GM21619 (cell line): ENCODE data around the gene WDR46.

ENCODE experiments used
- ATAC-seq: cut with Tn5 transposase; IDR thresholded peaks from one replicate; pipeline ENCODE4 v1.9.1; 2021; ENCODE audit not compliant: unreplicated experiment

Gene WDR46

DNA sequence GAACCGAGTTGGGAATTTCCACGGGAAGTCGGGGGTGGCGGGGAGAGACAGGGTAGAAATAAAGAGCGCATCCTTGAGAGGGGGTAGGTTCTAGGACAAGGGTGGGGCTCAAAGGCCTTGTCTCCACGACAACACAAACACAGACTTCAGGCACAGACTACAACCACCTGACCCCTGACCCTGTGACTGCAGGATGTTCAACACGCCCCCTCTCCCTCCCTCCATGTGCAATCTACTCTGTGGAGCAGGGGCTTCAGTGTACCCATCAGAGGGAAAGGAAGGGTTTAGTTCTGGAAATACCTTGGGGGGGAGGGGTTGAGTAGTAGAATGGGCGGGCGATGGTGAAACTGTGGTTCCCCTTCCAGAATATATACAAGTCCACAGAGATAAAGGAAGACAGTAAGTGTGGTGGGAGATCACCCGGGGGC, 25.5 kb upstream of the WDR46 start:
- ATAC-seq, result no peak

DNA sequence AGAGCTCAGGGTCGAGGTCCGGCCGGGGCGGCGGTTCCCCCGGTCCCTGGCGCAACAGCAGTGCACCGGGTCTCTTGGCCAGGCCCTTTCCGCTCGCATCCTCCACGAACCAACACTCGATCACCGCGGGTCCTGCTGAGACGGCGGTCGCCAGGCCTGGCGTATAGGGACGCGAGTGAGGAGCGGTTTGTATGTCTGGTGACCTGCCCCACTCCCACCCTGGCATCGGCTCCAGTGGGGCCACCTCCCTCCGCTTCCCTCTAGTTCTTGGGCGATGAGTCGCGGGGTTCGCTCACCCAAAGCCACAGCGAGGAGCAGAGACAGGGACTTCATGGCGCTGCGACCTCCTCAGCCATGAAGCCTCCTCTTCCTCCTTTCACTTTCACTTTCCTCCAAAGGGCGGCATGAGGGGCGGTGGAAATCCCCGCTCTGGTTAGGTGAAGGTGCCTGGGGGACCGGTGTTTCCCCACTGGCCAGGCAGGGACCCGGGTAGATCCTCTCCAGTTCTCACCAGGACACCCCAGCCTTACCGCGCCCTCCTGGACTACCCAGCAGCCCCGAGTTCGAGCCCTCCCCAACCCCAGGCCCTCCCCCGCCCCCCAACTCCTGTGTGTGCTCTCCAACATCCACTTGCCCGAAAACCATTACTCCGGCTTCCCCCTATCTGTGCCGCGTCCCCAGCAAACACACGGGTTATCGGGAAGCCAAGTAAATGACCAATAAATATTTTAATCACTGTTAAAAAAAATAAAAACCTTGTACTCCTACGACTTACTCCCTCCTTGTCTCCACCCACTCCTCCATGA, 24.9 kb upstream of the WDR46 start, which contains the start of gene TAPBP:
TSS of gene TAPBP (minus strand) at position 370 of the 806 bp plus-strand sequence. CDS start at position 333, 37 bp downstream.
- peak; percentile 32 for ATAC-seq

DNA sequence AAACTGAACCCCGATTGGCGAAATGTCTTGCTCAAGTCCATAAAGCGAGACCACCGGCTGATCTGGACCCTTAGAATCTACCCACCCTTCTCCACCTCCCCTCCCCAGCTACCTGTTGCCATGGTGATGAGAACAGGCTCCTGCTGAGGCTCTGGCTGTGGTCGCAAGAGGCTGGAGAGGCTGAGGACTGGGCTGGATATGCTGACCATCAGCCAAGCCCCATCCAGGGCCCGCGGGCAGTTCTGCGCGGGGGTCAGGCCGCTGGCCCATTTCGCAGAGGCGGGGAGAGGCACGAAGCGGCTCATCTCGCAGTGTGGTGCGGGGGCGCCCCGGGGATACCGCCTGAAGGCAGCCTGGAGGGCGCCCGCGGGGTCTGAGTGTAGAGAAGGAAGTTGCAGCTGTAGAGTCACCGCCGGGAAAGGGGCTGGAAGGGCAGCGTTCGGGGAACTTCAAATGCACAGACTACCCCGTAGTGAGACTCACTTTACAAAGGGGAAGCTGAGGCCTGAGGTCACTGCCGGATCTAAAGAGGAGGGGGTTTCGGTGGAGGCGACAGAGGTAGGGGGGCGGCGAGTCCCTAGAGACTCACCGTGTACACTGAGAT, 24.2 kb upstream of the WDR46 start:
- peak; percentile 12 for ATAC-seq

DNA sequence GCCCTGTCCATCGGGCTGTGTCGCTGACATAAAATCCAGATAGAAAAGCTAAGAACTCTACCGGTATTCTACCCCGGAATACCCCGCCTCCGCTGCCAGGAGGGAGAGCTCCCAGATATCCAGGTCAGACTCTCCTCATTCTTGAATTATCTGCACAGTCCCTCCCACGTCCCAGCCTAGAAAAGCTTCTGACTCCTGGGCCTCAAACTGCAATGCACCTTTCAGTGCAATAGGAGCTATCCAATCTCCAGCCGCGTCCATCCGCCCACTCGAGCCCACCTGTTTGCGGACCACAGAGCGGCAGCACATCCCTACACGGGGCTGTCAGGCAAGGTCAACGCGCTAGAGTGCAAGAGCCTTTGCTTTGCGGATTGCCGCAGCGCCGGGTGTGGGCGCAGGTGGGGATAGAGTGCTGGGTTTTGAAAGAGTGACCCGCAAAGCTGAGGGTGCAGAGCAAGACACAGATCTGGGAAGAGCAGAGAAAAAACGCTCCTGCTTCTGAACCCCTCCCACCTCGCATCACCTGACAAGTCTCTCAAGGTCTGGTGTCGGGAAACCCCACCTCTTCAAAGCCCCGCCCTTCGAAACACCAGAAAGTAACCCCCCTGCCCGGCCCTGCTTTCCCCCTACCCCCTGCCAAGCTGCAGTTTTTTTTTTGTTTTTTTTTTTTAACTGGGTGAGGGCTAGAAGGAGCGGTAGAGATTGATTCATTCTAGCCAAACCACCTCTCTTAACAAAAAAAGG, 23.5 kb upstream of the WDR46 start:
- ATAC-seq, result peak; percentile 29

DNA sequence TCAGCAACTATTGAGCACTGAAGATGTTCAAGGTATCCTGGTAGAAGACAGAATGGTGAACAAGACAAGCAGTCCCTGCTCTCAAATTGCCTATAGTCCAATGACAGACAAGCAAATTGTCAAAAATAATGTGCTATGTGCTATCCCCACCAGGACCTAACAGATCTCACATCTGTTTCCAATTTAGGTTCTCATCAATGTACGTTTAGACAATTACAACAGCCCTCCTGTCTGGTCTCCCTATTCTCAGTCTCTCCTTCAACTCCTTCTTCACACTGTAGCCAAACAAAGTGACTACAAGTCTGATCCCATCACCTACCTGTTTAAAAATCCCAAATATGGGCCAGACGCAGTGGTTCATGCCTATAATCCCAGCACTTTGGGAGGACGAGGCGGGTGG, 17.3 kb upstream of the WDR46 start:
- ATAC-seq, result no peak

DNA sequence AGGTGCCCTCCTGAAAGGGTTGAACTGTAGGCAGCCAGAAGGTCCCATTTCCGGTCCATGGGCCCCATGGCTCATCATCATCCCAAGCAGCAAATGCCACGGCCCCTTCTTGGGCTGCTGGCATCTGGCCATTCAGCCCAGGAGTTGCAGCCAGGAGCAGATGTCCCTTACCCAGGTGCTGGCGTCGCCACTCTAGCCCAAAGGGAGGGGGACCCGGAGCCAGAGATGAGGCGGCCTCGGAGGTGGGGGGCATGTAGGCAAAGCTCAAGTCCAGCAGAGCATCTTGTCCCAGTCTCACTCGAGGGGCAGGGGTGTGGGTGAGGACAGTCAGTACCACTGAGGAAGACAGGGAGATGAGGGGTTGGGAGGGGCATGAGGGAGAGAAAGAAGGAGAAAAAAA, 16.0 kb upstream of the WDR46 start:
- ATAC-seq, result no peak

DNA sequence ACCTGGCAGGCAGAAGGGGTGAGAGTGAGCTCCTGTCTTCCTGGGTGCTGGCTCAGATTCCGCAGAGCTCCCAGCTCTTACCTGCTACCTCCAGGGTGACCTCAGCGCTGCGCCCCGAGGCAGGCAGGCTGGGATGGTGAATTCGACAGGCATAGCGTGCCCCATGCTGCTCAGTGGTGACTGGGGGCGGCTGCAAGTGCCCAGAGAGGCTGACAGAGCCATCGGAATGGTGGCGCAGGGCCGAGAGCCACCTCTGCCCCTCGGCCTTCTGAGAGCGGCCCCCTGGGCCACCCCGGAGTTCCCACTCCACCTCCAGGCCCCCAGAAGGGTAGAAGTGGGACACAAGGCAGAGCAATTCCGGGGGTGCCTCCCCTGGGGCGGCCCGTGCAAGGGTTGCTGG, 15.2 kb upstream of the WDR46 start:
- ATAC-seq, result no peak

DNA sequence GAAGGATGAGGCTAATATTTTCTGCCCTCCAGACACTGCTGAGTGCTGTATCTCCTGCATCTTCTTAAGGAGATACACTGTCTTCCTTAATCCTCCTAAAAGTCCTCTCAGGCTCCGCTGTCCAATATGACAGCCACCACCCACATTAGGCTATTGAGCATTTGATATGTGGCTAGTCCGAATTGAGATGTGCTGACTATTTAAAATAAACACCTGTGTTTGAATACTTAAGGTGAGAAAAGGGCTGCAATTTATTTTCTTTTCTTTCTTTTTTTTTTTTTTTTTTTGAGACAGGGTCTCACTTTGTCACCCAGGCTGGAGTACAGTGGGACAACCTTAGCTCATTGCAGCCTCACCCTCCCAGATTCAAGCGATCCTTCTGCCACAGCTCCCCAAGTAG, 12.8 kb upstream of the WDR46 start:
- no peak for ATAC-seq

DNA sequence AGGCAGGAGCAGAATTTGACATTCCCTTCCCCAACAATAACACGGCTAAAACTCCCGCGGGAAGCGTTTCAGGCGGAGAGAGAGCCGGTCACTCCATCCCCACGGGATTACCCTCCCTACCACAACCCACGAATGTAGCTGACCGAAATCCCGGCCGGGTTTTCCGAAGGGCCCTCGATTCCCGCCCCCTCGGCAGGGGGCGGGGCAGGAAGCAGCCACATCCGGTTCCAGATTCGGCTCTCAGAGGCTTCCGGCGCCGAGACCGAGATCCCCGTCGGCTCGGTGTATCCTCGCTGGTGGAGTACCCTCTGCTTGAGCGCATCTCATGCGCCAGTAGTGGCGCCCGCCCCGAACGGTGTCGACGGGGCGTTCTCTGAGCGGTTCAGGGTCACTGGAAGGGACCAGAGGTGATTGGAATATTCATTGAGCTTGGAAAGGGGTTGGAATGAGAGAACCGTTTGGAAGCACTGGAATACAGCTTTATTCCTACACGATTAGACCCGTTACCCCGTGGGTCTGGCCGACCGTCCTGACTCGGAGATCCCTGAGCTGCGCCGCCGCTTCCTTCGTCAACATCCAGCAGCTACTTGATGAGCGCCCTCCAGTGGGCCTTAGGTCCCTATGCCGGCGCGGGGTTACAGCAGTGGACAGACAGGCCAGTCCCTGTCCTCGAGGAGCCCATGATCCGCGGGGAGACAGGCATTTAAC, 10.4 kb upstream of the WDR46 start:
- peak; percentile 62 for ATAC-seq

DNA sequence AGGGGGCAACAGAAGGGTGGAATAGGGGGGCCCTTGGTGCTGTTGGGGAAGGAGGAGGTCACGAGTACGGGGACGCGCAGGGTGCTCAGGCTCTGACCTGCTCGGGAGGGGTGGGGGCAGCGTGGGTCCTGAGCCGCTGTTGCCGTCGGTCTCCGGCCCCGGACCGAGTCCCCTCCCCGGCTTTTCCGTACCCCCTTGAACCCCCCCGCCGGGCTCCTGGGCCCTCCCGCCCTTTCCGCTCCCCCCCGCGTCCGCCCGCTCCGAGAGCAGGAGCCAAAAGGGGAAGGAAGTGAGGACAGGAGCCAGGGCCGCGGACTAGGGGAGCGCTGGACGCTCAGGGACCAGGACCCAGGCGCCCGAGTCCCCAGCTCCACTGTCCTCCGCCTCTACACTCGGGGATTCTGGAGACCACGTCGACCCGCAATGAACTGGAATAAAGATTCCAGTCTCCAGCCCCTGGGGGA, 9.8 kb upstream of the WDR46 start, which contains the start of gene RGL2:
TSS of gene RGL2 (minus strand) at position 170 of the 464 bp plus-strand sequence. CDS start 332 bp downstream, outside the sequence.
- peak; percentile 34 for ATAC-seq

DNA sequence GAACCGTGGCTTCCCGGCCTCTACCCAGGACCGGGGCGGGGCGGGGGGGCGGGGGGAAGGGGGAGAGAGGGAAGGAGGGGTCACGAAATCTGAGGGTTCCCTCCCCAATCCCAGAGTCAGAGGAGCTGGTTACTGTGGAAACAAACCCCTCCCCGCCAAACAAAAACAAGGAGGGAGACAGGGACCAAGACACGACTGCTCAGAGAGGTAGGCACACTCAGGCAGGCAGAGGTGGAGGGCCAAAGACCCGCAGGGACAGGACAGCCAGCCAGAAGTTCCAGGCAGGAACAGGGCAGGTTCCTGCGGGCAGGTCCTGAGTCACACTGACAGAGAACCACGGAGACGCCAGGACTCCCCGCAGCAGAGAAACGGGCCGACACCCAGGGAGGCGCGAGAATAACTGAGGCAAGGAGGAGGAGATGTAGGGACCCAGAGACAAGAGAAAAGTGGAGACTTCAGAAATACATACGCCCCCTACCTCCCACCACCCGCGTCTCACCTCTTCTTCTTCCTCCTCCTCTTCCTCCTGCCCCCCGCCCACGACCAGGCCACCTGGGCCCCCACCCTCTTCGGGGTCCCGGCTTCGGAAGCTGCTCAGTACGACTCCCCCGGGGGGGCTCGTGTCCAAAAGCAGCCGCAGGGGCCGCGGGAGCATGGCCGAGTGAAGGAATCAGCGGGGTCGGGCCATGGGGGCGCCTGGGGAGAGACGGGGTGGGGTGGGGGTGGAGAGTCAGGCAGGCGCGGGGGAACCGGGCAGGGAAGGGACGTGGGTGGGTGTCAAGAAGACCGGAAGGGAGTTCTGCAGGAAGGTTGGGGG, 9.1 kb upstream of the WDR46 start:
- no peak for ATAC-seq

DNA sequence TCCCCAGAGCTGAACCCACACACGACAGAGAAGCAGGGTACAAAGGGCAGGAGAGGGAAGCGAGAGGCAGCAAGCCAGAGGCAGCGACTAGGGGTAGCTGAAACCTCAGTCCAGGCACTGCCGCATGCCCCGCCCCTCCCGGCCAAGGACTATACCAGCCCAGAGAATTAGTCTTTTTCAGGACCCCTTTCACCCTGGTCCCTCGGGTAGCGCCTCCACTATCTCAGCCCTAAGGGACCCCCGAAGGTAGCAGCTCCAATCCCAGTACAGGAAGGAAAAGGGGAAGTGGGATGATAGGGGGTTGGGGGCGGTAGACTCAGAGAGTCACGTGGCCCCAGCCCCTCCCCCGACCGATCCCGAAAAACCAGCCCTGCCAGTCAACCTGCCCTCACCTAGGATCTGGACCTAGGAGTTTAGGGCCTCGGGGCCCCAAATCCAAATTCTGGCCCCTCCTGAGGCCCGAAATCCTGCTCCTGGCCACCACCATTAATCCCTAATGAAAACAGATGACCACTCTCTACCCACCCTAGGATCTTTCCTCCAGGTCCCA, 8.4 kb upstream of the WDR46 start:
- ATAC-seq, result no peak

DNA sequence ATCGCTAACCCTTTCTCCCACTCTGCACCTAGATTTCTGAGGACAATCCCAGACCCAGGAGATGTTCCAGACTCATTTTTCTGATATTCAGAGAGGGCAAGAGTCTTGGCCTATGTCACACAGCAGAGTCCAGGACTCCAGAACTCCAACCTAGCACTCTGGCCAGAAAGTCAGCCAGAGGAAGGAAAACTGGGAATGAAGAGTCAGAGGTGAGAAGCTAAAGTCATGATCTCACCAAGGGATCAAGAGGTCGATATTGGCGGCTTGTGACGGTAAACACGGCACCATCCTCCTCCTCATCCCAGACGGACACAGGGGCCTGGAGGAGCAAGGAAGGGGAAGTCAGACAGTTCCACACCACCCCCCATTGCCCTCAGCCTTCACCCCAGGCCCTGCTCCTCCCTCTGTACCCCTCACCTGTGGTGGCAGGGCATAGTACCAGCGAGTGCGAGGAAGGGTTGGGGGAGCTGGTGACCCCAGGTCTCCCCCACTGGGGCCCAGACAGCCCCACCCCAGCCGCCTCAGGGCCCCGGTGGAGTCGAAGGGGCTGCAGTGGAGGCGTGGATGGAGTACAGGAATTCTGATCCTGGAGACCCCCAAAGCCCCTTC, 7.9 kb upstream of the WDR46 start:
- no peak for ATAC-seq

DNA sequence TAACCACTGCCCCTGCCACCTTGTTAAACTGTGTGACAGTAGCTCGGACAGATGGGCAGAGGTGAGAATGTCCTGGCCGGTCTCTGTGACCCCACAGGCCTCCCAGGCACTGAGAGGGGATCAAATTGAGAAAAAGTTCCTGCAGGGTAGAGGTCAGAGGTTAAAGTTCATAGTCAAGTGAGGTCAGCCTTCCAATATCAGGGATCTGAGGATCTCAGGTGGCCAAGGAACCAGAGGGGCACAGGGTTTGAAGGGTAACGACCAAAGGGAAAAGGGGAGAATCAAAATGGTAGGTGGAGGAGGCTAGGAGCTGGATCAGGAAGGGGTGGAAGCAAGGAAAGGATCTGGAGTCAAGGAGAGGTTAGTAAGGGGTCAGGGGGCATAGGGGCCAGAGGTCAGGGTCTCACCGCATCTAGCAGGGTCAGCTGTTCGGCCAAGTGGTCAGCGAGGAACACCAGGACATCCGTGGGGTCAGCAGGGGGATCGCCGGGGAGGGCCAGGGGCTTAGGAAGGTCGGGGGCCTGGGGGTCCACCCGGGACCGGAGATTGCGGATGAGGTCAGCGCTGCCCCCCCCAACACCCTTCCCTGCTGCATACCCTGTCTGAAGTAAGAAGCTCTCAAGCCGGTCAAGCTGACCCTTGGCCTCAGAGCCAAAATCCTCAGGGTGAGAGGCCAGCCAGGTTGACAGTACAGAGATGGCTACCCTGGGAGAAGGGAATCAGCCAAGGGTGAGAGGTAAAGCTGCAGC, 6.8 kb upstream of the WDR46 start:
- no peak for ATAC-seq

DNA sequence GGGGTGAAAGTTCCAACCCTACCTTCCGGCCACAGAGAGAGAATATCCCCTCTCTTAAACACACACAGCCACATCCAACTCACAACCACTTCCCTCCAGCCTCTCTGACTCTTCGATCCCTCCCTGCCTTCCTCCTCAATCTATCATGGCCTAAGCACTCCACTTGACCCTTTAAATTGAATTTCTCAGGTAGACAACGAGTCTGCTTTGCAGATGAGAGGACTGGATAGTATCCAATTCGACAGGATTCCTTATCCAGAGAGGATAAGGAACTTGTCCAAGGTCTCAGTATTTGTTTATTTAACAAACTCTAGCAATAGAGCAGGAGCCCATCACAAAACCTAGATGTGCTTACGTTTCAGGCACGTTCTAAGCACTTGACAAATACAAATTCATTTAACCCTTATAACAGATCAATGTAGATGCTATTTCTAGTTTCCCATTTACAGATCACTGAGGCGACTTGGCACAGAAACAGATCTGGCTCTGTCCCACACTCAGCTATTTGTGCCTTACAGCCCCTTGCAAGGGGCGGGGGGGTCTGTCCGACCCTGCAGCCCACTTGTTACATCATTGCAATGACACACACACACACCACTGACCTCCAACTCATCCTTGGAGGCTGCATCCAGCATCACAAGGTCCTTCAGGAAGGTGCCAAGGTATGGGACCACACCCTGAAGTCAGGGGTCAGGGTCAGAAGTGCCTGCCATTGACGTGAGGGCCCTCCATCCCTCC, 5.2 kb upstream of the WDR46 start:
- no peak for ATAC-seq

DNA sequence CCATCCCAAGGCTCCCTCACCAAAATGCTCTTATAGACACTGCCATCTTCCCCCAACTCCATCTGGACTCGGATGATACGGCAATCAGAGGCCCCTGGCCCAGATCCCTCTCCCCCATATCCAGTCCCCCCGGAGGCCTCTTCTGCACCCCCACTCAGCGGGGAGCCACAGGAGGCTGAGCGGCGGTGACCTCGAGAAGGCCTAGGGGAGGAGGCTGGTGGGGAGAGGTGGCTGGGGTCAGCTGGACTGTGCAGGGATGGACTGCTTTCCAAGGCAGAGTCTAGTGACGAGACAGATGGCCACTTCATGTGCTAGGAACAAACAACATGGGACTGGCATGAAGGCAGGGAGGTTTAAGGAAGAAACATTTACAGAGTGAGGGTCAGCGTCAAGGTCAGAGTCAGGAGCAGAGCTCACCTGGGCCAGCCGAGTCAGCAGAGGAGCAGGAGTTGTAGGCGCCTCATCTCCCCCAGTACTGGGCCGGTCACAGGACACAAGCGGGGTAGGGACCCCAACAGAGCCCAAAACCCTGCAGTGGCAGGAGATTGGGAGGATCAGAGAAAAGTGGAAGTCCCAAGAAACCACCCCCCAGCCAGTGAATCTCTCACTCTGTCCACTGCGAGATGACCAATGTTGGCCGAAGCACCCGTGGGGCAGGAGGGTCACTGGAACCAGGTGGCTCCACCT, 4.1 kb upstream of the WDR46 start:
- no peak for ATAC-seq

DNA sequence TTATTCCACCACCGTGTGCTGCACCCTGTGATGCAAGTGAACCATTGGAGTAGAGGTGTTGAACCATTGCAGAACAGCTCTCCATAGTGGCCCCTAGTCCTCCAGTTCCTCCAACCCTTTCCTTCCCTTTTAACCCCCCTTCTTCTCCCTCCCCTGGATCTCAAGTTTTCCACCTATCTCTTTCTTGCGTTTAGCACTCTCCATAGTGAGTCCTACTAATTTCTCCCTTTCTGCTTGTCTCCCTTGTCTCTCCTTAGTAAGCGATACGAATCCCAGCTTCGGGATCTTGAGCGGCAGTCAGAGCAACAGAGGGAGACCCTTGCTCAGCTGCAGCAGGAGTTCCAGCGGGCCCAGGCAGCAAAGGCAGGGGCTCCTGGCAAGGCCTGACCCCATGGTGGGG, 1.4 kb upstream of the WDR46 start:
- ATAC-seq, result no peak
